Stomach (tissue), 4 donors: ENCODE results near the gene CLASRP.

ENCODE experiments used
- CTCF ChIP-seq, 7 experiments: fragments of 450-650 bp in 4 of 7; fragments of 200-600 bp in 3 of 7; sonication (generic) in 3 of 7; IDR thresholded peaks; one replicate each; pipeline ENCODE4 v1.5.1; 2016 to 2019; ENCODE audit warnings: antibody characterized with exemption in 7 of 7, control low read depth in 2 of 7, mild to moderate bottlenecking in 1 of 7
- POLR2AphosphoS5 ChIP-seq, 3 donors: sonication (generic); formaldehyde crosslinking; IDR thresholded peaks; one replicate each; pipeline ENCODE4 v1.6.1; 2016; ENCODE audit warnings: antibody characterized with exemption in 3 of 3

- TF ChIP-seq CTCF (IDR thresholded peaks at IDR 0.05) = no peak
- TF ChIP-seq POLR2AphosphoS5 (IDR thresholded peaks at IDR 0.05) = no peak
Measured at GRCh38 chr19:45086480-45086879, 47.6 kb downstream of the CLASRP start.
